HepG2 (cell line): Measurements from ENCODE around the gene TNFAIP1. TPM values are rescaled to one million over a fixed set of nuclear protein-coding genes. Genes with fewer than 3 reads are reported as not detected.

Source experiments
- ATF1 ChIP-seq: IDR thresholded peaks from 2 replicates; pipeline ENCODE4 v1.6.1; 2016; ENCODE audit warnings: mild to moderate bottlenecking, control low read depth
- ATF6 ChIP-seq: sonication (generic); formaldehyde crosslinking; conservative IDR thresholded peaks from 2 replicates; pipeline ENCODE4 v1.4.0; 2020; ENCODE audit warnings: missing genetic modification reagents
- CBFB ChIP-seq: sonication (generic); formaldehyde crosslinking; IDR thresholded peaks from 2 replicates; pipeline ENCODE4 v1.4.0; 2020; ENCODE audit warnings: missing genetic modification reagents
- CC2D1A ChIP-seq: sonication (generic); formaldehyde crosslinking; IDR thresholded peaks from 2 replicates; pipeline ENCODE4 v1.8.1; 2023; ENCODE audit warnings: mild to moderate bottlenecking, missing genetic modification reagents
- DNMT3B ChIP-seq: conservative IDR thresholded peaks from 2 replicates; pipeline ENCODE4 v1.6.1; 2016; ENCODE audit warnings: missing biosample characterization, control low read depth
- ELF4 ChIP-seq: sonication (generic); formaldehyde crosslinking; IDR thresholded peaks from 2 replicates; pipeline ENCODE4 v1.5.0; 2020; ENCODE audit warnings: missing genetic modification reagents, mild to moderate bottlenecking, moderate library complexity, borderline replicate concordance
- FOSL1 ChIP-seq: sonication (generic); formaldehyde crosslinking; IDR thresholded peaks from 2 replicates; pipeline ENCODE4 v1.9.0; 2021; ENCODE audit warnings: missing genetic modification reagents, borderline replicate concordance
- JUNB ChIP-seq: sonication (generic); formaldehyde crosslinking; IDR thresholded peaks from 2 replicates; pipeline ENCODE4 v1.8.0; 2022; ENCODE audit warnings: missing genetic modification reagents, mild to moderate bottlenecking, borderline replicate concordance
- KLF11 ChIP-seq: IDR thresholded peaks from 2 replicates; pipeline ENCODE4 v1.6.1; 2016; ENCODE audit warnings: missing compliant biosample characterization
- MLLT10 ChIP-seq: sonication (generic); formaldehyde crosslinking; IDR thresholded peaks from 2 replicates; pipeline ENCODE4 v1.4.0; 2020; ENCODE audit warnings: missing genetic modification reagents
- ONECUT2 ChIP-seq: sonication (generic); formaldehyde crosslinking; IDR thresholded peaks from 2 replicates; pipeline ENCODE4 v1.4.0; 2020; ENCODE audit warnings: missing genetic modification reagents
- PHF21A ChIP-seq: sonication (generic); formaldehyde crosslinking; IDR thresholded peaks from 2 replicates; pipeline ENCODE4 v1.5.0; 2020; ENCODE audit warnings: mild to moderate bottlenecking, missing genetic modification reagents
- PTBP1 ChIP-seq: fragments of 200-400 bp; formaldehyde crosslinking; IDR thresholded peaks from 2 replicates; pipeline ENCODE4 v1.6.1; 2018; ENCODE audit warnings: low read length, low read depth; ENCODE audit not compliant: poor library complexity, severe bottlenecking
- RBM39 ChIP-seq: fragments of 200-400 bp; formaldehyde crosslinking; IDR thresholded peaks from one replicate; pipeline ENCODE4 v1.6.1; 2018; ENCODE audit warnings: antibody characterized with exemption, mild to moderate bottlenecking, low read depth, low read length; ENCODE audit not compliant: poor library complexity, severe bottlenecking
- SP140L ChIP-seq: sonication (generic); formaldehyde crosslinking; IDR thresholded peaks from 2 replicates; pipeline ENCODE4 v1.4.0; 2020; ENCODE audit warnings: missing genetic modification reagents, borderline replicate concordance
- SP2 ChIP-seq: sonication (generic); formaldehyde crosslinking; IDR thresholded peaks from 2 replicates; pipeline ENCODE4 v1.5.1; 2020; ENCODE audit warnings: mild to moderate bottlenecking, missing genetic modification reagents
- TSC22D2 ChIP-seq: sonication (generic); formaldehyde crosslinking; IDR thresholded peaks from 2 replicates; pipeline ENCODE4 v1.5.1; 2020; ENCODE audit warnings: missing genetic modification reagents, mild to moderate bottlenecking, borderline replicate concordance
- U2AF1 ChIP-seq: fragments of 200-400 bp; formaldehyde crosslinking; optimal IDR thresholded peaks from 2 replicates; pipeline ENCODE3; 2017; ENCODE audit warnings: mild to moderate bottlenecking, low read depth, low read length
- UBTF ChIP-seq: sonication (generic); formaldehyde crosslinking; IDR thresholded peaks from 2 replicates; pipeline ENCODE4 v1.4.0; 2020; ENCODE audit warnings: mild to moderate bottlenecking, missing genetic modification reagents
- ZKSCAN5 ChIP-seq: sonication (generic); formaldehyde crosslinking; IDR thresholded peaks from 2 replicates; pipeline ENCODE4 v1.5.1; 2020; ENCODE audit warnings: mild to moderate bottlenecking, missing genetic modification reagents
- ZNF138 ChIP-seq: sonication (generic); formaldehyde crosslinking; IDR thresholded peaks from 2 replicates; pipeline ENCODE4 v1.5.0; 2020; ENCODE audit warnings: mild to moderate bottlenecking, low read depth, missing genetic modification reagents
- ZNF580 ChIP-seq: IDR thresholded peaks from 2 replicates; pipeline ENCODE4 v1.6.1; 2016; ENCODE audit warnings: low read depth, borderline replicate concordance
- ZNF672 ChIP-seq: sonication (generic); formaldehyde crosslinking; IDR thresholded peaks from 2 replicates; pipeline ENCODE4 v1.8.1; 2022; ENCODE audit warnings: missing genetic modification reagents
- polyA plus RNA-seq, 8 experiments: library from polyadenylated mRNA; depleted of rRNA in 3 of 8; stranded (reverse) in 7 of 8; unstranded in 1 of 8; fragments of >200 nt; fragmentation: Illumina TruSeq in 4 of 8; extraction: Trizol in 4 of 8; gene quantifications; 2 replicates each; pipeline versions ENCODE4 v1.2.1 to v1.2.3, GENCODE V29; 2011 to 2016; ENCODE audit warnings: low read depth in 4 of 8, missing spikeins in 1 of 8, mixed read lengths in 1 of 8; ENCODE audit not compliant: insufficient read depth in 1 of 8
- total RNA-seq, 5 experiments: library from RNA; depleted of rRNA; stranded (reverse); fragments of >200 nt; fragmentation: Illumina TruSeq; extraction: Trizol; gene quantifications; 2 replicates each; pipeline ENCODE4 v1.2.3, GENCODE V29; 2016; ENCODE audit warnings: low read depth in 1 of 5
- TF ChIP-seq, protein P1 (sequence below): sonication (generic); formaldehyde crosslinking; IDR thresholded peaks from 2 replicates; pipeline ENCODE4 v1.8.0; 2022; ENCODE audit warnings: mild to moderate bottlenecking, missing genetic modification reagents, moderate library complexity
- TF ChIP-seq, protein P2 (sequence below): sonication (generic); formaldehyde crosslinking; IDR thresholded peaks from 2 replicates; pipeline ENCODE4 v1.5.0; 2020; ENCODE audit warnings: missing genetic modification reagents, mild to moderate bottlenecking, borderline replicate concordance

TNFAIP1 gene
- total and polyA plus RNA-seq, 2 of the 13 experiments (the other 11 are each of a cell fraction or from before 2014, with no cell fraction given), result 17.5 to 40.6 TPM

GRCh38 chr17:28335201-28335958 is at the start of gene TNFAIP1, which contains the start of gene IFT20 (continued):
- no peak for TF ChIP-seq JUNB (CRISPR knock-in tag)
- peak; percentile 70 for TF ChIP-seq SP2 (CRISPR knock-in tag)
- no peak for TF ChIP-seq CC2D1A (CRISPR knock-in tag)
- peak; percentile 77 for TF ChIP-seq RBM39
- TF ChIP-seq ZNF138 (CRISPR knock-in tag), result no peak
- TF ChIP-seq MLLT10 (CRISPR knock-in tag), result no peak
- TF ChIP-seq U2AF1, result no peak
- TF ChIP-seq UBTF (CRISPR knock-in tag), result peak; percentile 87
- no peak for TF ChIP-seq ZNF672 (CRISPR knock-in tag)
- peak; percentile 60 for TF ChIP-seq CBFB
- TF ChIP-seq PTBP1, result no peak
- TF ChIP-seq, protein P1, sequence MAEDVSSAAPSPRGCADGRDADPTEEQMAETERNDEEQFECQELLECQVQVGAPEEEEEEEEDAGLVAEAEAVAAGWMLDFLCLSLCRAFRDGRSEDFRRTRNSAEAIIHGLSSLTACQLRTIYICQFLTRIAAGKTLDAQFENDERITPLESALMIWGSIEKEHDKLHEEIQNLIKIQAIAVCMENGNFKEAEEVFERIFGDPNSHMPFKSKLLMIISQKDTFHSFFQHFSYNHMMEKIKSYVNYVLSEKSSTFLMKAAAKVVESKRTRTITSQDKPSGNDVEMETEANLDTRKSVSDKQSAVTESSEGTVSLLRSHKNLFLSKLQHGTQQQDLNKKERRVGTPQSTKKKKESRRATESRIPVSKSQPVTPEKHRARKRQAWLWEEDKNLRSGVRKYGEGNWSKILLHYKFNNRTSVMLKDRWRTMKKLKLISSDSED (CRISPR knock-in tag), result no peak
- TF ChIP-seq ATF1, result peak; percentile 98
- TF ChIP-seq DNMT3B (CRISPR knock-in tag), result peak; percentile 67; the same call in 1 of the 2 replicates
- TF ChIP-seq, protein P2, sequence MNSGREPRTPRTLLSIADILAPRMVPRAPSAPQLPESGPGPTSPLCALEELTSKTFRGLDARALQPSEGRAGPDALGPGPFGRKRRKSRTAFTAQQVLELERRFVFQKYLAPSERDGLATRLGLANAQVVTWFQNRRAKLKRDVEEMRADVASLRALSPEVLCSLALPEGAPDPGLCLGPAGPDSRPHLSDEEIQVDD, result no peak
- no peak for TF ChIP-seq ATF6
- TF ChIP-seq ONECUT2 (CRISPR knock-in tag), result no peak
- TF ChIP-seq TSC22D2 (CRISPR knock-in tag), result no peak
- no peak for TF ChIP-seq KLF11
- TF ChIP-seq SP140L (CRISPR knock-in tag), result no peak
- peak; percentile 42; the same call in 1 of the 2 replicates for TF ChIP-seq FOSL1 (CRISPR knock-in tag)
- TF ChIP-seq ELF4 (CRISPR knock-in tag), result peak; percentile 81; the same call in 1 of the 2 replicates
- TF ChIP-seq PHF21A (CRISPR knock-in tag), result peak; percentile 69
- TF ChIP-seq ZKSCAN5, result no peak
- peak; percentile 75; the same call in 1 of the 2 replicates for TF ChIP-seq ZNF580 (CRISPR knock-in tag)
